GM18517 (cell line): Measurements from ENCODE around the gene AKAP13.

Experiments used
- ATAC-seq: cut with Tn5 transposase; IDR thresholded peaks from one replicate; pipeline ENCODE4 v1.9.1; 2021; ENCODE audit warnings: mild to moderate bottlenecking, moderate library complexity; ENCODE audit not compliant: unreplicated experiment

Gene AKAP13

GRCh38 chr15:85711580-85712192, 331.3 kb downstream of the AKAP13 start:
- ATAC-seq: no peak

- no peak for ATAC-seq
These were observed 335.9 kb downstream of the AKAP13 start for GRCh38 chr15:85716261-85716660.

GRCh38 chr15:85717212-85717611, 336.8 kb downstream of the AKAP13 start:
- no peak for ATAC-seq

GRCh38 chr15:85718271-85718971, 338.0 kb downstream of the AKAP13 start:
- ATAC-seq: peak; percentile 64

- ATAC-seq: no peak
These were observed 338.6 kb downstream of the AKAP13 start for GRCh38 chr15:85718981-85719380.

GRCh38 chr15:85722374-85723152, 342.2 kb downstream of the AKAP13 start:
- no peak for ATAC-seq

- ATAC-seq: no peak
These were observed 343.9 kb downstream of the AKAP13 start for GRCh38 chr15:85723960-85724945.

GRCh38 chr15:85725019-85725418, 344.6 kb downstream of the AKAP13 start:
- no peak for ATAC-seq

- ATAC-seq: no peak
These were observed 345.2 kb downstream of the AKAP13 start for GRCh38 chr15:85725564-85725963.

- ATAC-seq: no peak
These were observed 346.1 kb downstream of the AKAP13 start for GRCh38 chr15:85726454-85726853.

- ATAC-seq: no peak
These were observed 346.7 kb downstream of the AKAP13 start for GRCh38 chr15:85727068-85727467.

GRCh38 chr15:85730001-85730820, 349.8 kb downstream of the AKAP13 start:
- ATAC-seq: no peak

GRCh38 chr15:85733416-85733815, 353.0 kb downstream of the AKAP13 start:
- no peak for ATAC-seq

- no peak for ATAC-seq
These were observed 356.7 kb downstream of the AKAP13 start for GRCh38 chr15:85737061-85737460.

- ATAC-seq: no peak
These were observed 360.6 kb downstream of the AKAP13 start for GRCh38 chr15:85741021-85741421.

- ATAC-seq: no peak
These were observed 361.3 kb downstream of the AKAP13 start for GRCh38 chr15:85741662-85742061.

GRCh38 chr15:85742186-85742821, 361.9 kb downstream of the AKAP13 start:
- ATAC-seq: no peak

- ATAC-seq: no peak
These were observed 363.1 kb downstream of the AKAP13 start for GRCh38 chr15:85743392-85744055.

- no peak for ATAC-seq
These were observed 364.2 kb downstream of the AKAP13 start for GRCh38 chr15:85744579-85744978.
